ENCODE measurements around the gene HIP1. TPM values are rescaled to one million over a fixed set of nuclear protein-coding genes. Genes with fewer than 3 reads are reported as not detected.

HIP1 gene
- total RNA-seq, 1 experiment from 2014 or later, result 13.7 TPM

- no peaks in the 10 kb centered on the region for H3K27me3 Mint-ChIP-seq (ENCODE audit: insufficient read depth, unreplicated experiment)
- intact Hi-C loops (cut with micrococcal nuclease; ENCODE audit: unreplicated experiment), result no loop called here
- no peaks in the 10 kb centered on the region for H3K9me3 Mint-ChIP-seq (ENCODE audit: unreplicated experiment)
- Histone ChIP-seq H3K27me3 (replicated peaks; ENCODE audit: control insufficient read depth, insufficient read depth, low read length) (no peaks in the 10 kb centered on the region), H3K4me3 (ENCODE audit: low read depth, low read length) (no peak overlapping the region), H3K36me3 (ENCODE audit: control insufficient read depth, insufficient read depth, low read length) (no peaks in the 10 kb centered on the region), H3K9me3 (no peaks in the 10 kb centered on the region), H3K4me1 (no peaks in the 10 kb centered on the region)
- no peaks in the 10 kb centered on the region for H3K36me3 Mint-ChIP-seq (ENCODE audit: insufficient read depth, unreplicated experiment)
- CTCF ChIA-PET, result no interaction called here
- POLR2A ChIA-PET, result no interaction called here
- no peaks in the 10 kb centered on the region for H3K4me1 Mint-ChIP-seq (ENCODE audit: low read depth, unreplicated experiment)
- no peak for DNase-seq
- no peak overlapping the region for H3K27ac Mint-ChIP-seq (ENCODE audit: unreplicated experiment)
- TF ChIP-seq, protein P1, sequence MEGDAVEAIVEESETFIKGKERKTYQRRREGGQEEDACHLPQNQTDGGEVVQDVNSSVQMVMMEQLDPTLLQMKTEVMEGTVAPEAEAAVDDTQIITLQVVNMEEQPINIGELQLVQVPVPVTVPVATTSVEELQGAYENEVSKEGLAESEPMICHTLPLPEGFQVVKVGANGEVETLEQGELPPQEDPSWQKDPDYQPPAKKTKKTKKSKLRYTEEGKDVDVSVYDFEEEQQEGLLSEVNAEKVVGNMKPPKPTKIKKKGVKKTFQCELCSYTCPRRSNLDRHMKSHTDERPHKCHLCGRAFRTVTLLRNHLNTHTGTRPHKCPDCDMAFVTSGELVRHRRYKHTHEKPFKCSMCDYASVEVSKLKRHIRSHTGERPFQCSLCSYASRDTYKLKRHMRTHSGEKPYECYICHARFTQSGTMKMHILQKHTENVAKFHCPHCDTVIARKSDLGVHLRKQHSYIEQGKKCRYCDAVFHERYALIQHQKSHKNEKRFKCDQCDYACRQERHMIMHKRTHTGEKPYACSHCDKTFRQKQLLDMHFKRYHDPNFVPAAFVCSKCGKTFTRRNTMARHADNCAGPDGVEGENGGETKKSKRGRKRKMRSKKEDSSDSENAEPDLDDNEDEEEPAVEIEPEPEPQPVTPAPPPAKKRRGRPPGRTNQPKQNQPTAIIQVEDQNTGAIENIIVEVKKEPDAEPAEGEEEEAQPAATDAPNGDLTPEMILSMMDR (IDR thresholded peaks at IDR 0.05; ENCODE audit: insufficient read depth in 1 of 2, low read depth in 1 of 2, low read length in 1 of 2, severe bottlenecking in 1 of 2, unreplicated experiment in 1 of 2), result no peak
- BruUV-seq (replicated peaks), result no TSS peak
- H3K4me3 Mint-ChIP-seq (ENCODE audit: unreplicated experiment), result no peak overlapping the region
Measured at GRCh38 chr7:75656740-75657139, 82.0 kb downstream of the HIP1 start.

DNA sequence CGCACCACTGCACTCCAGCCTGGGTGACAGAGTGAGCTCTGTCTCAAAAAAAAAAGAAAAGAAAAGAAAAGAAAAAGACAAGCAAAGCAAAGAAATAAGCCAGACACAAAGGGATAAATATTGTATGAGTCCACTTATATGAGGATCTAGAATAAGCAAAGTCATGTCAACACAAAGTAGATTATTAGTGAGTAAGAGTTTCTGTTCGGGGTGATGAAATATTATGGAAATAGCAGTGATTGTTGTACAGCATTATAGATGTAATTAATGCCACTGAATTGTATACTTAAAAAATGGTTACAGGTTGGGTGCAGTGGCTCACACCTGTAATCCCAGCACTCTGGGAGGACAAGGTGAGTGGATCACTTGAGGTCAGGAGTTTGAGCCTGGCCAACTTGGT, 83.2 kb downstream of the HIP1 start:
- H3K4me1 ChIP-seq, result no peaks in the 10 kb centered on the region
- TF ChIP-seq, protein P1 (IDR thresholded peaks at IDR 0.05; ENCODE audit: insufficient read depth in 1 of 2, low read depth in 1 of 2, low read length in 1 of 2, severe bottlenecking in 1 of 2, unreplicated experiment in 1 of 2), result no peak
- ChIA-PET CTCF (interaction anchor here (0.6 kb wide), 1 partner anchor 511 kb away, joined by 3 read pairs; no protein-coding TSS in a partner anchor), POLR2A (no interaction called here)
- BruUV-seq (replicated peaks), result no TSS peak
- no peak for DNase-seq
- no peak overlapping the region for H3K27ac Mint-ChIP-seq (ENCODE audit: unreplicated experiment)
- no peaks in the 10 kb centered on the region for H3K27me3 ChIP-seq (replicated peaks; ENCODE audit: control insufficient read depth, insufficient read depth, low read length)
- H3K4me3 ChIP-seq (ENCODE audit: low read depth, low read length), result no peak overlapping the region
- no peak overlapping the region for H3K4me3 Mint-ChIP-seq (ENCODE audit: unreplicated experiment)
- H3K9me3 ChIP-seq, result no peaks in the 10 kb centered on the region
- no peaks in the 10 kb centered on the region for H3K4me1 Mint-ChIP-seq (ENCODE audit: low read depth, unreplicated experiment)
- H3K27me3 Mint-ChIP-seq (ENCODE audit: insufficient read depth, unreplicated experiment), result no peaks in the 10 kb centered on the region
- H3K36me3 ChIP-seq (ENCODE audit: control insufficient read depth, insufficient read depth, low read length), result no peaks in the 10 kb centered on the region
- H3K9me3 Mint-ChIP-seq (ENCODE audit: unreplicated experiment), result no peaks in the 10 kb centered on the region
- no peaks in the 10 kb centered on the region for H3K36me3 Mint-ChIP-seq (ENCODE audit: insufficient read depth, unreplicated experiment)
- intact Hi-C loops (cut with micrococcal nuclease; ENCODE audit: unreplicated experiment), result no loop called here

DNA sequence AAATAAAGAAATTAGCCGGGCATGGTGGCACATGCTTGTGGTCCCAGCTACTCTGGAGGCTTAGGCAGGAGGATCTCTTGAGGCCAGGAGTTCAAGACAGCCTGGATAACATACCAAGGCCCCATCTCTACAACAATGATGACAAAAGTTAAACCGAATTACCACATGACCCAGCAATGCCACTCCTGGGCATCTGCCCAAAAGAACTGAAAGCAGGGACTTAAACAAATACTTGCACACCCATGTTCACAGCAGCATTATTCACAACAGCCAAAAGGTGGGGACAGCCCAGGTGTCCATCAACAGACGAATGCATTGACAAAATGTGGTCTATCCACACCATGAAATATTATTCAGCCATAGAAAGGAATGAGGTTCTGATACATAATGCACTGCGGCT, 83.9 kb downstream of the HIP1 start:
- H3K27me3 Mint-ChIP-seq (ENCODE audit: insufficient read depth, unreplicated experiment), result no peaks in the 10 kb centered on the region
- H3K4me1 Mint-ChIP-seq (ENCODE audit: low read depth, unreplicated experiment), result peaks cover 3% of the 10 kb centered on the region
- Histone ChIP-seq H3K27me3 (replicated peaks; ENCODE audit: control insufficient read depth, insufficient read depth, low read length) (no peaks in the 10 kb centered on the region), H3K4me1 (peaks cover 2% of the 10 kb centered on the region; the same call in 1 of the 2 replicates), H3K9me3 (no peaks in the 10 kb centered on the region), H3K36me3 (ENCODE audit: control insufficient read depth, insufficient read depth, low read length) (no peaks in the 10 kb centered on the region), H3K4me3 (ENCODE audit: low read depth, low read length) (no peak overlapping the region)
- POLR2A ChIA-PET, result no interaction called here
- intact Hi-C loops (cut with micrococcal nuclease; ENCODE audit: unreplicated experiment), result no loop called here
- CTCF ChIA-PET, result interaction anchor here (0.6 kb wide), 1 partner anchor 512 kb away, joined by 3 read pairs; no protein-coding TSS in a partner anchor
- no peak for DNase-seq
- no TSS peak for BruUV-seq (replicated peaks)
- no peaks in the 10 kb centered on the region for H3K9me3 Mint-ChIP-seq (ENCODE audit: unreplicated experiment)
- H3K4me3 Mint-ChIP-seq (ENCODE audit: unreplicated experiment), result no peak overlapping the region
- TF ChIP-seq, protein P1 (IDR thresholded peaks at IDR 0.05; ENCODE audit: insufficient read depth in 1 of 2, low read depth in 1 of 2, low read length in 1 of 2, severe bottlenecking in 1 of 2, unreplicated experiment in 1 of 2), result no peak
- no peaks in the 10 kb centered on the region for H3K36me3 Mint-ChIP-seq (ENCODE audit: insufficient read depth, unreplicated experiment)
- H3K27ac Mint-ChIP-seq (ENCODE audit: unreplicated experiment), result no peak overlapping the region

All from Caco-2 (cell line).